Kidney epithelial cell (primary cell): ENCODE results near the gene AKT1. TPM values are rescaled to one million over a fixed set of nuclear protein-coding genes. Genes with fewer than 3 reads are reported as not detected.

Experiments
- DNase-seq: peaks from one replicate; pipeline ENCODE4 v3.0.0-alpha.2; 2010; ENCODE audit warnings: low read depth
- H3K27me3 ChIP-seq: 2 replicates; pipeline ENCODE4 v1.6.0; 2011; ENCODE audit warnings: low read length; ENCODE audit not compliant: control insufficient read depth, insufficient read depth
- H3K36me3 ChIP-seq: 2 replicates; pipeline ENCODE4 v1.5.1; 2011; ENCODE audit warnings: low read length; ENCODE audit not compliant: control insufficient read depth, insufficient read depth
- H3K4me3 ChIP-seq: 2 replicates; pipeline ENCODE4 v1.5.1; 2011; ENCODE audit warnings: low read depth, mild to moderate bottlenecking, control low read depth, low read length
- total RNA-seq: library from RNA; depleted of rRNA; stranded (reverse); fragments of >200 nt; gene quantifications from 2 replicates; pipeline ENCODE4 v1.2.3, GENCODE V29; 2015
- TF ChIP-seq, protein P1 (sequence below): IDR thresholded peaks from 2 replicates; pipeline ENCODE4 v1.5.1; 2011; ENCODE audit warnings: mild to moderate bottlenecking, moderate library complexity, low read length, control low read depth, inconsistent platforms; ENCODE audit not compliant: insufficient read depth, poor library complexity, severe bottlenecking

Gene AKT1
- total RNA-seq, 1 donor from 2014 or later: 144 TPM

DNA sequence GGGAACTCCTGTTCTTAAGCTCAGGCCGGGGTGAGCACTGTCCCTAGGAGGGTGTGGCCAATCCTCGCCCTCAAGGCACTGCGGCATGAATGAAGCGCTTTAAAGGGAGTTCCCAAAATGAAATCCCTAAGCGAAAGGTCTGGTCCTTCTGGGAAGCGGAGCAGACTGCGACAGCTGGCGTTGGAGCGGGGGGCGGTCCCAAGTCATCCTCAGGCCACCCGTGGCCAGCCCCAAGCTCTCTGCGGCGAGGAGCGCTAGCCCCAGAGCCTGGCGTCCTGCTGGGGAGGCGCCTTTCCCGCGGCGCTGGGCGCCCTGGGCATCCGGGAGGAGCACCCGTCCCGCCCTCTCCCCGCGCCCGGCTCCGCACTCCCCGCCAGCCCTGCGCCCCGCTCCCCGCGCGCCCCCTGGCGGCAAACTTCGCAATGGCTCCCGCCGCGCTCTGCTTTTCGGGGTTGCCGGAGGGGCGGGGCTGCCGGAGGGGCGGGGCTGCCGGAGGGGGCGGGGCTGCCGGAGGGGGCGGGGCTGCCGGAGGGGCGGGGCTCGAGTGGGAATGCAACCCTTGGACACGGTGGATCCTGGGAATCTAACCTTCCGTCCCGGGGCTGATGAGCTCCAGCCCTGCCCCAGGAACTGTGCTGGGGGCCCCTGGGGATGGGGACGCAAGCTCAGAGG is 30.8 kb upstream of the AKT1 start:
- Histone ChIP-seq H3K4me3 (peak overlapping the region; percentile 48), H3K36me3 (no peaks in the 10 kb centered on the region), H3K27me3 (no peaks in the 10 kb centered on the region)
- TF ChIP-seq, protein P1, sequence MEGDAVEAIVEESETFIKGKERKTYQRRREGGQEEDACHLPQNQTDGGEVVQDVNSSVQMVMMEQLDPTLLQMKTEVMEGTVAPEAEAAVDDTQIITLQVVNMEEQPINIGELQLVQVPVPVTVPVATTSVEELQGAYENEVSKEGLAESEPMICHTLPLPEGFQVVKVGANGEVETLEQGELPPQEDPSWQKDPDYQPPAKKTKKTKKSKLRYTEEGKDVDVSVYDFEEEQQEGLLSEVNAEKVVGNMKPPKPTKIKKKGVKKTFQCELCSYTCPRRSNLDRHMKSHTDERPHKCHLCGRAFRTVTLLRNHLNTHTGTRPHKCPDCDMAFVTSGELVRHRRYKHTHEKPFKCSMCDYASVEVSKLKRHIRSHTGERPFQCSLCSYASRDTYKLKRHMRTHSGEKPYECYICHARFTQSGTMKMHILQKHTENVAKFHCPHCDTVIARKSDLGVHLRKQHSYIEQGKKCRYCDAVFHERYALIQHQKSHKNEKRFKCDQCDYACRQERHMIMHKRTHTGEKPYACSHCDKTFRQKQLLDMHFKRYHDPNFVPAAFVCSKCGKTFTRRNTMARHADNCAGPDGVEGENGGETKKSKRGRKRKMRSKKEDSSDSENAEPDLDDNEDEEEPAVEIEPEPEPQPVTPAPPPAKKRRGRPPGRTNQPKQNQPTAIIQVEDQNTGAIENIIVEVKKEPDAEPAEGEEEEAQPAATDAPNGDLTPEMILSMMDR: peak; percentile 27
- no peak for DNase-seq

DNA sequence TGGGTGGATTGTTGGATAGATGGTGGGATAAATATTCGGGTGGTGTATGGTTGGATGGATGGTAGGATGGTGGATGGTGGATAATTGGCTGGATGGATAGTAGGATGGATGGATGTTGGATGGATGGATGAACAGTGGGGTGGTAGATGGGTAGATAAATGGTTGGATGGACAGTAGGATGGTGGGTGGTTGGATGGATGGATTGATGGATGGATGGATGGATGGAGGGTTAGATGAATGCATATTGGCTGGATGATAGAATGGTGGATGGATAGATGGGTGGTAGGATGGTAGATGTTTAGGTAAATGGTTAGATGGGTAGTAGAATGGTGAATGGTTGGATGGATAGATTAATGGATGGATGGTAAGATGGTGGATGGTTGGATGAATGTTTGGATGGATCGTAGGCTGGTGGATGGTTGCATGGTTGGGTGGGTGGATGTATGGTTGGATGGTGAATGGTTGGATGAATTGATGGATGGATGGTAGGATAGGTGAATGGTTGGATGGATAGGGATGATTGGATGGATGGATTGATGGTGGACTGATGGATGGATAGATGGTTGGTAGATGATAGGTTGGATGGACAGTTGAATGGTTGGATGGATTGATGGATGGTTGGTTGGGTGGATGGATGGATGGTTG is 28.9 kb upstream of the AKT1 start:
- no peak for DNase-seq
- no peaks in the 10 kb centered on the region for H3K36me3 ChIP-seq
- TF ChIP-seq, protein P1: no peak
- no peaks in the 10 kb centered on the region for H3K27me3 ChIP-seq
- H3K4me3 ChIP-seq: no peak overlapping the region

DNA sequence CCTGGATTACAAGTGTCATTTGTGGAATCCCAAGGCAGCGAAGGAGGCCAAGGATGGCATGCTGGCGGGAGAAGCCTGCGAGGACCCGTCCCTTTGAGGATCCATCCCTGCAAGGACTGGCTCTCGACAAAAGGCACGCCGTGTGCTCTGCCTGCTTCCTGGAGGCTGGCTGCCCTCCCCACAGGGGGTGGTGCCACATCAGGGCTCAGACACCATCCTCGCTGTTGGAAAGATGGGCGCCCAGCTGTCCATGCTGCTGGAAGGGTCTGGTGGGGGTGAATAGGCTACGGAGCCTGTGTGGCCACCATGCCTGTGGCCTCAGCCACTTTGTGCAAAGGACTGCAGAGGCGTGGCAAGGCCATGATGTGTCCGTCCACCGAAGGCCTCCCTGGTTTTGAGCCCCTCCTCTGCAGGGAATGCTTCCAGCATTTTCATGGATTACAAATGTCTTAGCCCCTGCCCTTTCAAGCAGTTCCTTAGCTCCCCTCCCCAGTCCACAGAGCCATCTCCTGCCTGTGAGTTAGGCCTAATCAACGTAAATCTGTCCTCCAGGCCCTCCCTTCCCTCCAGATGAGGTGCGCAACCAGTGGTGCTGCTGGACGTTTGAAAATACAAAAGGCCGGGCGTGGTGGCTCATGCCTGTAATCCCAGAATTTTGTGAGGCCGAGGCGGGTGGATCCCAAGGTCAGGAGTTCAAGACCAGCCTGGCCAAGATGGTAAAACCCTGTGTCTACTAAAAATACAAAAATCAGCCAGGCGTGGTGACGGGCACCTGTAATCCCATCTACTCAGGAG is 27.5 kb upstream of the AKT1 start:
- no peak overlapping the region for H3K4me3 ChIP-seq
- TF ChIP-seq, protein P1: no peak
- H3K27me3 ChIP-seq: no peaks in the 10 kb centered on the region

DNA sequence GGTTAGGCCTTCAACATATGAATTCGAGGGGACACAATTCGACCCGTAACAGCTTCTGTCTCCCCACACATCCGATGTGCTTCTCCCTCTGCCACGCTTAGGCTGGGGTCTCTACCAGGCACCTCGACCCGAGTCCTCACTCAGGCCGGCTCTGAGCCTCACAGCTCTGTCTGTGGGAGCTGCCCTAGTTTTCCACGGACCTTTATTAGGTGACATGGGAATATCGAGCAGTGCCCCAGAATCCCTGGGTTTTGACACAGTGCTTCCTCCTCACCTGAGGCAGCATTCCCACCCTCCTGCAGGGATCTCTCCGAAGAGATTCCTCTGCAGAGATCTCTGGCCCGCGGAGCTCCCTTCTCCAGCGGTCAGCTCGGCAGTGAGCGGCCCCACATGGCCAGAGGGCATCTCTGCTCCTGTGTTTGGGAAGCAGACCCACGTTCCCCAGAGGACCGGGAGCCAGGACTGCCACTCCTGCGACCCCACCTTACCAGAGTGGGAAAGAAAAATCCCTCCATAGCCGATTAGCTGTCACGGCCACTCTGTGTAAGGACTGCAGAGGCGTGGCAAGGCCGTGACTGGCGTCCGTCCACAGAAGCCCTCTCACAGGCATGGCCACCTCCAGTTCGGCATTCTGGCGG is 26.5 kb upstream of the AKT1 start:
- H3K4me3 ChIP-seq: no peak overlapping the region
- DNase-seq: no peak
- no peaks in the 10 kb centered on the region for H3K36me3 ChIP-seq
- TF ChIP-seq, protein P1: no peak
- no peaks in the 10 kb centered on the region for H3K27me3 ChIP-seq

More for the DNA sequence above, 27.5 kb upstream of the AKT1 start:
- no peak for DNase-seq
- H3K36me3 ChIP-seq: no peaks in the 10 kb centered on the region

DNA sequence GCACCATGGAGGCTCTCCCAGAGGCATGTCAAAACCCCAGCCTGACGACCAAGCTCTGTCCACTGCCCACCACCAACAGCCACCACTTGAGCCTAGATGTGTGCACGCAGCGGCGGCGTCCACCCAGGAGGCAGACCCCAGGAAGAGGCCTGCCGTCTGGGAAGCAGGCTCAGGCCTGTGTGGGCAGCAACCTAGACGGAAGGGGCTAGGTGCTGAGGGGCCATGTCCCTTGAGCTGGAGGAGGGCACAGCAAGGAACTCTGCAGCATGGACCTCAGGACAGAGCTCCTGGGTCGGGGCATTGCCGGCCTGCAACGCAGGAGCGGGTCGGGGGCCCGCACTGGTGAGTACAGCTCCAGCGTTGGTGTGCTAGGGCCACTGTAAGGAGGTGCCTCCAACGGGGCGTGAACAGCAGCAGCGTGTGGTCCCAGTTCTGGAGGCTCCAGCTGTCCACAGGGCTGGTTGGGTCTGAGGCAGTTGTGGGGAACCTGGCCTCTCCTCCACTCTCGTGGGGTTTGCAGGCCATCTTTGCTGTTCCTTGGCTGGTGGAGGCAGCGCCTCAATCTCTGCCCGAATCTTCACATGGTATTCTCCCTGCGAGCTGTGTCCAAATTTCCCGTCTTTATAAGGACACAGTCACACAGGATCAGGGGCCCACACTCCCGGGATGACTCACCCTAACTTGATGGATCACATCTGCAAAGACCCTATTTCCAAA is 25.8 kb upstream of the AKT1 start:
- no peak overlapping the region for H3K4me3 ChIP-seq
- H3K36me3 ChIP-seq: no peaks in the 10 kb centered on the region
- TF ChIP-seq, protein P1: no peak
- no peaks in the 10 kb centered on the region for H3K27me3 ChIP-seq
- DNase-seq: no peak
